ENCODE measurements around the gene EIF2B2.

Gene EIF2B2

GRCh38 chr14:75030147-75030546 lies 27.4 kb downstream of the EIF2B2 start:
- no peaks in the 10 kb centered on the region for H3K9me3 ChIP-seq (ENCODE audit: insufficient read depth, low read depth, low read length)
- no peaks in the 10 kb centered on the region for H3F3A ChIP-seq (ENCODE audit: low read depth)
- no peak overlapping the region for H2AFZ ChIP-seq (ENCODE audit: low read length)
- no peaks in the 10 kb centered on the region for H4K20me1 ChIP-seq (ENCODE audit: insufficient read depth, low read length, poor library complexity, severe bottlenecking)
- no peaks in the 10 kb centered on the region for H3K9me2 ChIP-seq (replicated peaks; ENCODE audit: low read depth, low read length)
- H3K9ac ChIP-seq (ENCODE audit: low read depth, low read length, poor library complexity, severe bottlenecking) = no peak overlapping the region
- H3K36me3 ChIP-seq (ENCODE audit: insufficient read depth, low read length) = no peaks in the 10 kb centered on the region
- H3K27me3 ChIP-seq (ENCODE audit: insufficient read depth, low read length, poor library complexity, severe bottlenecking) = no peaks in the 10 kb centered on the region
- no peaks in the 10 kb centered on the region for H3K4me1 ChIP-seq (ENCODE audit: insufficient read depth, low read length, poor library complexity, severe bottlenecking)
- no peaks in the 10 kb centered on the region for H3K79me2 ChIP-seq (ENCODE audit: insufficient read depth, low read length)
- H3K4me3 ChIP-seq (ENCODE audit: low read length, poor library complexity, severe bottlenecking) = no peak overlapping the region
- no peak overlapping the region for H3K4me2 ChIP-seq (ENCODE audit: low read depth, low read length, poor library complexity, severe bottlenecking)
- TF ChIP-seq, protein P1, sequence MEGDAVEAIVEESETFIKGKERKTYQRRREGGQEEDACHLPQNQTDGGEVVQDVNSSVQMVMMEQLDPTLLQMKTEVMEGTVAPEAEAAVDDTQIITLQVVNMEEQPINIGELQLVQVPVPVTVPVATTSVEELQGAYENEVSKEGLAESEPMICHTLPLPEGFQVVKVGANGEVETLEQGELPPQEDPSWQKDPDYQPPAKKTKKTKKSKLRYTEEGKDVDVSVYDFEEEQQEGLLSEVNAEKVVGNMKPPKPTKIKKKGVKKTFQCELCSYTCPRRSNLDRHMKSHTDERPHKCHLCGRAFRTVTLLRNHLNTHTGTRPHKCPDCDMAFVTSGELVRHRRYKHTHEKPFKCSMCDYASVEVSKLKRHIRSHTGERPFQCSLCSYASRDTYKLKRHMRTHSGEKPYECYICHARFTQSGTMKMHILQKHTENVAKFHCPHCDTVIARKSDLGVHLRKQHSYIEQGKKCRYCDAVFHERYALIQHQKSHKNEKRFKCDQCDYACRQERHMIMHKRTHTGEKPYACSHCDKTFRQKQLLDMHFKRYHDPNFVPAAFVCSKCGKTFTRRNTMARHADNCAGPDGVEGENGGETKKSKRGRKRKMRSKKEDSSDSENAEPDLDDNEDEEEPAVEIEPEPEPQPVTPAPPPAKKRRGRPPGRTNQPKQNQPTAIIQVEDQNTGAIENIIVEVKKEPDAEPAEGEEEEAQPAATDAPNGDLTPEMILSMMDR (conservative IDR thresholded peaks at IDR 0.05; ENCODE audit: low read length) = no peak
- no peak for TF ChIP-seq EZH2phosphoT487 (IDR thresholded peaks at IDR 0.05; ENCODE audit: borderline replicate concordance)

DNA sequence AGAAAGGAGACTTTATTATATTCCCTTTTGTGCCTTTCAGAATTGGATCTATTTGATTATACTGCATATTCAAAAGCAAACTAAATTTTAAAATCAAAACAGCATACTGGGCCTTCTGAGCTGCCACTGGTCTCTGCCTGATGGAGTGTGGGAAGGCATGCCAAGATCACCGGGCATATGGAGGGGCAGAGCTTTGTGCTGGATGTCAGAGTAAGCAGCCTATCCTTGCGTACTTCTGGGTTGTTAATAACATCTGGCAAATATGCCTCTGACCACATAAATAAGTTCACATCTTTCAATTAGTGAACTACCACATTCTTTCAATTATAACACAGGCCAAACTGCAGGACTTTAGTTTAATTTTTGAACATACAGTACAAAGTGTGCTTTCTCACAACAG lies 30.2 kb downstream of the EIF2B2 start:
- no peaks in the 10 kb centered on the region for H3K36me3 ChIP-seq (ENCODE audit: insufficient read depth, low read length)
- H3K27me3 ChIP-seq (ENCODE audit: insufficient read depth, low read length, poor library complexity, severe bottlenecking) = no peaks in the 10 kb centered on the region
- no peak for TF ChIP-seq EZH2phosphoT487 (IDR thresholded peaks at IDR 0.05; ENCODE audit: borderline replicate concordance)
- TF ChIP-seq, protein P1 (conservative IDR thresholded peaks at IDR 0.05; ENCODE audit: low read length) = no peak
- no peaks in the 10 kb centered on the region for H3K9me3 ChIP-seq (ENCODE audit: insufficient read depth, low read depth, low read length)
- no peak overlapping the region for H3K4me3 ChIP-seq (ENCODE audit: low read length, poor library complexity, severe bottlenecking)
- H3K9me2 ChIP-seq (replicated peaks; ENCODE audit: low read depth, low read length) = no peaks in the 10 kb centered on the region
- H3F3A ChIP-seq (ENCODE audit: low read depth) = no peaks in the 10 kb centered on the region
- no peak overlapping the region for H3K9ac ChIP-seq (ENCODE audit: low read depth, low read length, poor library complexity, severe bottlenecking)
- H4K20me1 ChIP-seq (ENCODE audit: insufficient read depth, low read length, poor library complexity, severe bottlenecking) = no peaks in the 10 kb centered on the region
- no peaks in the 10 kb centered on the region for H3K79me2 ChIP-seq (ENCODE audit: insufficient read depth, low read length)
- H2AFZ ChIP-seq (ENCODE audit: low read length) = no peak overlapping the region
- H3K4me1 ChIP-seq (ENCODE audit: insufficient read depth, low read length, poor library complexity, severe bottlenecking) = no peaks in the 10 kb centered on the region
- no peak overlapping the region for H3K4me2 ChIP-seq (ENCODE audit: low read depth, low read length, poor library complexity, severe bottlenecking)

DNA sequence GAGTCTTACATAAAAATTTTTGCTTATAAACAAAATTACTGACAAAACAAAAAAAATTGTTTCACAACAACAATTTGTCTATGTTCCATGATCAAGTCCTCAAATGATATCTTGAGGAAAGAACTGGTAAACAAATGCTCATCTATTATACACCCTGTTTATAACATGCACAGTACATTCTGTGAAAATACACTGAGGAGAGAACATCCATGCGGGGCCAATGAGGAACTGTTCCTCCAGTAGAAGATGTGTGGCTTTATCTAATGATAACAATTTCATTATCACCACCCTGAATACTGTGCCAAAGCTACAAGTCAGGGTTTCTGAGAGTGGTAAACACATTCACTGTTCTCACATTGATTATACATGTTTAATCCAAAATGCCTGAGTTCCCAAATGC lies 37.8 kb downstream of the EIF2B2 start:
- H3K36me3 ChIP-seq (ENCODE audit: insufficient read depth, low read length) = no peaks in the 10 kb centered on the region

More for the DNA sequence above, 37.8 kb downstream of the EIF2B2 start:
- Histone ChIP-seq H3K4me3 (ENCODE audit: low read length, poor library complexity, severe bottlenecking) (no peak overlapping the region), H3F3A (ENCODE audit: low read depth) (no peaks in the 10 kb centered on the region), H3K4me1 (ENCODE audit: insufficient read depth, low read length, poor library complexity, severe bottlenecking) (peaks cover 11% of the 10 kb centered on the region), H3K4me2 (ENCODE audit: low read depth, low read length, poor library complexity, severe bottlenecking) (no peak overlapping the region), H2AFZ (ENCODE audit: low read length) (no peak overlapping the region), H3K79me2 (ENCODE audit: insufficient read depth, low read length) (no peaks in the 10 kb centered on the region), H3K9ac (ENCODE audit: low read depth, low read length, poor library complexity, severe bottlenecking) (no peak overlapping the region), H3K27me3 (ENCODE audit: insufficient read depth, low read length, poor library complexity, severe bottlenecking) (no peaks in the 10 kb centered on the region), H4K20me1 (ENCODE audit: insufficient read depth, low read length, poor library complexity, severe bottlenecking) (no peaks in the 10 kb centered on the region), H3K9me3 (ENCODE audit: insufficient read depth, low read depth, low read length) (no peaks in the 10 kb centered on the region), H3K9me2 (replicated peaks; ENCODE audit: low read depth, low read length) (no peaks in the 10 kb centered on the region)
- TF ChIP-seq EZH2phosphoT487 (IDR thresholded peaks at IDR 0.05; ENCODE audit: borderline replicate concordance) = no peak
- TF ChIP-seq, protein P1 (conservative IDR thresholded peaks at IDR 0.05; ENCODE audit: low read length) = no peak
